Right forelimb (tissue), 1 donor: ENCODE measurements around the gene FAAP20.

ENCODE experiments used
- DNase-seq: peaks from one replicate; pipeline ENCODE4 v3.0.0-alpha.2; 2018

The FAAP20 gene

DNA sequence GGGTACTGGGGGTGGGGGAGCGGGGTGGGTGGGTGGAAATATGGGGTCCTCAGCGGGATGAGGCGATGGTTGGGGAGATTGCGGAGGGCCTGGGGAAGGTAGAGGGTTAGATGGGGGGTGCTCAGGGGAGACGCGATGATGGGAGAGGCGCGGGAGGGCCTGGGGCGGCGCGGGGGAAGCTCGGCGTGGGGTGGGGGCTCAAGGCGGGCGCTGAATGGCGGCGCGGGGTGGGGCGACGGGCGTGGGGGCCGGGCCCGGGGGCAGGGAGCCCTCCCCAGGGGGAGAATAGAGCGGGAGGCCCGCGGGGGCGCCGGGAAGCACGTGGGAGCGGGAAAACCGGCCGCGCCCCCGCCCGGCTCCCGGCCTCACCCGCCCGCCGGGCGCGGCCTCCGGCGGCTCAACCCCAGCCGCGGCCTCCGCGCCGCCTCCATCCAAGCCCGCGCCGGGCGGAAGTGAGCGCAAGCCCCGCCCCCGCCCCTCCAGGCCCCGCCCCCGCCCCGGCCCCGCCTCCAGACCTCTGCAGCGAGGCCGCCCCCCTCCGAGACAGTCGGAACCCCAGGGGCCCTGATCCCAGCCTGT is at the start of gene FAAP20:
Gene FAAP20 (minus strand): TSS at position 454 of the 579 bp plus-strand sequence. CDS start 23 bp downstream, at position 431.
- DNase-seq, result peak; percentile 96

- no peak for DNase-seq
Measured at GRCh38 chr1:2242814-2243725, 48.5 kb upstream of the FAAP20 start.

DNA sequence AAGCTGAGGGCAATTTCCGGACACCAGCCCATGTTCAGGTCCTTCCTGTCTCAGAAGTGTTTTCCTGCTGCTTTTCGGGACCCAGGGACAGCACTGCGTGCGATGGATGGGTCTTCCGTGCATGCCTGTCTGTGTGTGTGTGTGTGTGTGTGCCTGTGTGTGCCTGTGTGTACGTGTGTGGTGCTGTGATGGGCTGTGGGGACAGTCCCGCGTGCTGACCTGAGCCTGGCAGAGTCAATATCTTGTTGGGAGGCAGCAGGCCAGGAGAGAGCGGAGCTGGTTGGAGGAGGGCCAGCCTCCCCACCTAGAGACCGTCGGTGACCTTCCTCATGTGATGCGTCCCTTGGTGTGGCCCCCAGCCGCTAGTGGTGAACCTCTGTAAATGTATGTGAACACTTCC is 47.2 kb upstream of the FAAP20 start:
- DNase-seq, result no peak

GRCh38 chr1:2240270-2241156 is 45.9 kb upstream of the FAAP20 start:
- DNase-seq, result no peak

- DNase-seq, result no peak
Measured at GRCh38 chr1:2239384-2239985, 44.9 kb upstream of the FAAP20 start.

DNA sequence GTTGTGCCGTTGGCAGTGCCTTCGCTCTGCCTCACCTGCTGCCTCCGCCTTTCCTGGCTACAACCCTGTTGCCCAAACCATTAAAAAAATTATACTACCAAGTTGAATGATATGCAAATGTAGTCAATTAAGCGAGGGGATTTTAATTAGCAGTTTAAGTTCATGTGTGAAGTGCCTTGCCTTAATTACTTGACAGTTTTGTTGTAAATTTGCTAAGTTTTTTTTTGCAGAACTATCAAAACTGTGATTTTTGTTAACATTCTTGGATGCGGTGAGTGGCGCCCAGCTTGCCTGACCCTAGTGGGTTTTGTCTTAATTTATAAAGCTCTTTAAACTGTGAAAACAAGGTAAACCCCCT is 44.4 kb upstream of the FAAP20 start:
- DNase-seq, result no peak

DNA sequence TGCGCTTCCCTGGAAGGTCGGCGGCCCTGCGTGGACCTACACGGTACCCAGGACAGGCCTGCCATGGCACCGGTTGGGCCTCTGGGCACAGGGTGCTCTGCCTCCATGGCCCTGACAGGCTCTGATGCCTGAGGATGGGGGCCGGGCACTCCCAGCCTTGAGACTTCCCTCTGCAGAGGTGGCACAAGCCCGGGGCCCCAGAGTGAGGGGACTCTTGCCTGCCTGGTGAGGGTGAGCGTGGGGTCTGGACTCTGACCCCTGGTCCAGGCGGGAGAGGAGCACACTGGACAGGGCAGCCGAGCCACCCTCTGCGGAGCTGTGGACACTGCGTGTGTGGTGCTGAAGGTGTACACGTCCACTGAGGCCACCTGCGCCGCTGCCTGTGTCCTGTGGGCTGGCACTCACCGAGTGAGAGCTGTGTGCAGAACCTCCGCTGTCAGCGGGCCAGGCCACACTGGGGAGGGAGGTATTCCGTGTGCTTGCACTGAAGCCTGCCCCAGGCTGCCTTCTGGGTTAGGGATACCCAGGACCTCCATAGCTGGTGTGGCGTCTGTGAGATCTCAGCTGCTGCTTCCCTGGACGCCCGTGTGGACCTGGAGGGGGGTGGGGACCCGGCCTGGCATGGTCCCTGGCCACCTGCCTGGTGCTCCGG is 43.9 kb upstream of the FAAP20 start:
- DNase-seq, result no peak

DNA sequence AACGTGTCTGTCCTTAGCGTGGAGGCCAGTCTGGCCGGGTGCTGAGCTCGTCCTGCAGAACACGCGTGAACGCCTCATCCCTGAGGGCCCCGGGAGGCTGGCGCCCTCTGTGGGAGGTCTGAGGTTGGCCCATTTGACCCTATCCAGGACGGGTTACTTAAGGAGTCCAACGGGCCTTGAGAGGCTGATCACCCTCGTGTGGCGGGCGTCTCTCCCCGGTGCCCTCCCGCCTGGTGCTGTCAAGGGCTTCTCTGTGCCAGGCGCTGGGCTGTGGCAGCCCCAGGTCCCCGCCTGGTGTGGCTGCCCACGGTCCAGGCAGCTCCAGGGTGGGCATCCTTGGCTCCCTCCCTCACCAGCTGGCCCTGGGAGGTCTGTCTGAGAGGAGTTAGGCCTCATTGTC is 43.2 kb upstream of the FAAP20 start:
- no peak for DNase-seq

DNA sequence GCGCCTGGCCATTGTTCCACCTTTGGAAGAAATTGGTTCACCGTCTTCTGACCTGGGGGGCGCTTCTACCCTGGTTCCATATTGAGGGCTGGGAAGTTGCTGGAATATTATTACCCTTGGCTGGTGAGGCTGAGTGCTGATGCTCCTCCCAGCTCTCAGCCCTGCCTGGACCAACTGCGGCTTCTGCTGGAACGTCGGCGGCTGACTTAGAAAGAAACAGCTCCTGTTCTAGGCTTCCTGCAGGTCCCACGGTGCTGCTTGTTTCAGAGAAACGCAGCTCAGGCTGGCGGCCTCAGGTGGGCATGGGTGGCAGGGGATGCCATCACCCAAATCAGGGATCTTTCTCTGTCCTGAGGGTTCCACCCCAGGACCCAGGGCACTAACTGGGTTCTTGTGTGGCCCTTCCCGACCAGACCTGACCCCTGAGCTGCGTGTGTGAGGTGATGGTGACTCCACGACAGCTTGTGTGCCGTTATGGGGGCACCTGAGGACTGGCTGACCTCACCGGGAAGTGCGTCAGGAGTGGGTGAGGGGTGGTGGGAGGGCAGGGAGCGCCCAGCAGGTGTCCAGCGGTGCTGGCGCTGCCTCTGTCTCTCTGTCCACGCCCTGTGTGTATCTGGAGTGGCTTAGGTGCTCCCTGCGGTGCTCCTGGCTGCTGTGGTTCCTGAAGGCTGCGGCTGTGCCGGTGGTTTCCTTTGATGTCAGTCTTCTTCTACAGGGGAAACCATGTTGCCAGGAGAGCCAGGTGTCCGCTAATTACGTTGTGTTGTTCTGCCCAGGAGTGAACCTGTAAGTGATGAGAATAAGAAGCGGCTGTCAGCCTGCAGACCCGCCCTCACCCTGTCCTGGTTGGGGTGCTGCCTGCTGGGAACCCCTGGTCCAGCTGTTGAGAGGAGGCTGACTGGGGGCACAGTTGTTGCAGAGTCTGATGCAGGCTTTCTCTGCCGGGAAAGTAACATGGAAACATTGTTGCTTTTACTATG is 42.4 kb upstream of the FAAP20 start:
- no peak for DNase-seq

DNA sequence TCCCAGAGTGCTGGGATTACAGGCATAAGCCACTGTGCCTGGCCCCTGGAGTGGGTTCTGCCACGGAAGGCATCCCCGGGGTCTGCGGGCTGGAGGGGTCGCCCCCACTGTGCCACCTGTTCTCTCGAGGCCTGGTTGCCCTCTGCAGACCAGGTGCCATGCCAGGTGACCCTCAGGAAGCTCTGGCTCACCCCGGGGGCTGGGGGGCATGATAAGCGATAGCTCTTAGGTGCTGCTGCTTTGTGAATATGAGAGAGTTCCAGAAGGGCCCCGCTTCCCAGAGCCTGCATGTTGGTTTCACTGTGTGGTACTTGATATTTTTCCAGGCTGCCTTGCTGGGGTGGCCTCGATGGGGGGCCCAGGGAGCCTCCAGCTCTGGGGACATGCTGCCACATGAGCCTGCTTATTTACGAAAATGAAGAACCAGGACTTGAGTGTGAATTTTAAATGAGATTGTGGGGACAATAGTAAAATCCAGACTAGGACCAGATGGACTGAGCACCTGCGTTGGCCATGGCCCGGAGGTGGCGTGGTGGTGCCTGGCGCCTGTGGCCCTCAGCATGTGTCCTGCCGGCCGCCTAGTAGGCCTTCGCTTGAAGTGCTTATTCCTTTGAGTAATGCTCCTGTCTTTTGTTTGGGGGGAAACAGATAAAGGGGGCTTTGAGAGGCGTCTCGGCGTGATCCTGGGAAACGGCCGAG is 40.9 kb upstream of the FAAP20 start:
- no peak for DNase-seq

DNA sequence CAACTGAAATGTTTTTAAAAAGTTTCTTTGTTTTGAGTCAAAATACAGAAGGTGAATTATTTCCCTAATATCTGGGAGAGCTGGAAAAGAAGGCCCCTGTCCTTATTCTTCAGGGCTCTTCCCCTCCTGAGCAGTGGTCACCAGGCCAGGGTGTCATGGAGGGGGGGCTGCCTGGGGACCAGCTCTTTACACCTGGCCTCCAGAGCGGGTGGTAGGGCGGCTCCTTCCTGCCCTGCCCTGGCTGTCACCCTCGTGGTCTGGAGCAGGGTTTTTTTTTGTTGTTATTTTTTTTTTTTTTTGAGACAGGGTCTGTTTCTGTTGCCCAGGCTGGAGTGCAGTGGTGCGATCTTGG is 40.2 kb upstream of the FAAP20 start:
- no peak for DNase-seq

- DNase-seq, result no peak
Measured at GRCh38 chr1:2233997-2234761, 39.6 kb upstream of the FAAP20 start.

DNA sequence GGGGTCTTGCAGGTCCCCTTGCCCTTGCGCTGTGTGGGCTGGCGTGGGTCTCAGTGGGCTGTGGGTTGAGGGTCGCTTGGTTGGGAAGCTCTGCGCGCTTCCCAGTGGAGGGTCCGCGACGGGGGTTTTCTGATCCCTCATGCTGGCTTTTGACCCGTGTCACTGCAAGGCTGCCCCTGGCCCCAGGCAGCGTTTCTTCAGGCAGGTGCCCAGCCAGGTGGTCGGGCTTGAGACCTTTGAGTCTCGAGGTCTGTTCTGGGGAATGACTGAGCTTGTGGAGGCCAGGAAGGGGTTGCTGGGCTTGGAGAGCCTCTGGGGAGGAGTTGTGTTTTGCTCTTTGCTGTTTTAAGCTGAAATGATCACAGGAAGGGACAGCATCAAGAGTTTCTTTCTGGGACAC is 38.9 kb upstream of the FAAP20 start:
- peak; percentile 41 for DNase-seq

GRCh38 chr1:2232916-2233438 is 38.4 kb upstream of the FAAP20 start:
- DNase-seq, result peak; percentile 54

DNA sequence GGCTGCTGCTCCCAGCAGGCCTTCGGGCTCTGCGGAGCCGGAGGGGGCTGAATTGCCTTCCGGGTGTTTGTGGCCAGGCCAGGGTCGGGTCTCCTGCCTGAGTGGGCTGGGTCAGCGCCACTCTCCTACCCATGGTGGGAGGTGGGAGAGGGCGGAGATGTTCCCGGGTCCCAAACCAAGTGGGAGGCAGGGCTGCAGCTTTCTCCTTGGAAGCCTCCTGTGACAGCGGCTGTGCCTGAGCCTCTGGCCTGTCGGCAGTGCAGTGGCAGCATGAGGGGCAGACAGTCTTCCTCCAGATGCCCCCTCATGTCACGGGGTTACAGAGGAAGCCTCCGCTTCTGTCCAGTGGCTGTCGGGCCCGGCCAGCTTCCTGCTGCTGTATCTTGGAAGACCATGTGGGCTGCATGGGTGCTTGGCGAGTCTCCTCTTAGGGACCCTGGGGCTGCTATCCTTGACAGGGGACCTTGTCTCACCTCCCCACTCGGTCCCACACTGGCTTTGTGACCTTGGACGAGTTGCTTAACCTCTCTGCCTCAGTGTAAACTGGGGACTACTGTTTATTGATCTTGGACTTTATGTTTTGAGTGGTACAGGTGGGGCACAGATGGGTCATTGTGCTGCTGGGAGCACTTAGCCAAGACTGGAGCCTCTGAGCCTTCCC is 37.8 kb upstream of the FAAP20 start:
- DNase-seq, result no peak

DNA sequence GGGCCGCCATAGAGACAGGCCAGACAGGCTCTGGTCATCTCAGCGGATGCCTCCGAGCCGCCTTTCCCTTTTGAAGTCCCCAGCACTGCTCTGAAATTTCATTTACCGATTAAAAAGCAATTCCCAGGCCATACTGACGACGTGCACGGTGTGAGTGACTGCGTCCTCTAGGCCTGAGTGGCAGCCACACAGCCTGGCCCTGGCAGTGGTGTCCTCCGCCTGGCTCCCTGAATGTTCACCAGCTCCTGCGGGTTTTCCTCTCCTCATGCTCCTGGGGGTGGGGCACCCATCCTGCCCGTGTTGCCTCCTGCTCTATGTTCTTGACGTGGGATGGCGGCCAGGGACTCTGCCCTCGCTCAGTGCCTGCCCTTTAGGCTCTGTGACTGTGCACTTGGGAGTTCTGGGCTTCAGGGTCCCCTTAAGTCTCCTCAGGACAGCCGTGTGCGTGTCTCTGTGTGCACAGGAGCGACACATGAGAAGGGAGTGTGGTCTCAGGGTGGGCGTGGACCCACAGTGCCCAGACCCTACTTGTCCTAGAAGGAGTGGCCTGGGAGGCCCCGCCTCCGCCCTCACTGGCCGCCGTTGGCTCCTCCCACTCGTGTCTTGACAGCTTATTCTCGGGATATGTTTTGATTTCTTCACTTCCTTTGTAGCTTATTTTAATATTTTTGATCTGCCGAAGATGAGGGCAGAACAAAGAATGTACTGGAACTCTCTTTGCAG is 37.1 kb upstream of the FAAP20 start:
- DNase-seq, result peak; percentile 81

DNA sequence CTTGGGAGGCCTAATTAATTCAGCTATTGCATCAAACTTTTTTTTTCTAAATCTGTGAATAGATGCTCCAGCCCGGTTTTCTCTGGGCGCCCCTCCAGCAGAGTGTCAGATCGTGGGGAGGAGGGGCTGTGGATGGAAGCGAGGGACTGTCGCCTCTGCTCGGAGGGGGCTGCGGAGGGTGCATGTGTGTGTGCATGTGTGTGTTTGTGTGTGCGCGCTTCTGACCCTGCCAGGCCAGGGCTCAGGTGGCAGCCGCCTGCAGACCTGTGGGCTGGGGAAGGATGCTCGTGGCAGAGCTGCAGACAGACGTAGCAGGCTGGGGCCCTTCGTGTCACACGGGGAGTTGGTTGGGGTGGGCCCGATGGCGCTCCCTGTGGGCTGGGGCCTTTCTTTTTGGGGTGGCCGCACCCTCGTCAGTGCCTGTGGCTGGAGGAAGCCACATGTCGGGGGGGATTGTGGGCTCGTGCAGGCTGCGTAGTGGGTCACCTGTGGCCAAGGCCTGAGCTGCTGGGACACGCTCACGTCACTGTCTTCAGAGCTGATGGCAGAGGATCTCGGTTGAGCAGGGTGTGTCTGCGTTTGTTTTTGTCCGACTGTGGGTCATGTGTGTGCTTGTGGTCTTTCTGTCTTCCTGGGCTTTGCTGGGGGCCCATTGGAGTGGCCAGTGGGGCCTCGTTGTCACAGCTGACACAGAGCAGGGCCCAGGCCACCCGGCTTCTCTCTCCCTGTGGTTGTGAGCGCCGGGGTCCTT is 36.4 kb upstream of the FAAP20 start:
- peak; percentile 65 for DNase-seq
